Measurements from ENCODE around the gene STAB2.

Gene STAB2

GRCh38 chr12:103687253-103687652 is 100.2 kb downstream of the STAB2 start:
- DNase-seq, result no peak
- Histone ChIP-seq H3K27ac (no peak overlapping the region), H3K36me3 (replicated peaks) (no peaks in the 10 kb centered on the region), H3K27me3 (replicated peaks) (no peaks in the 10 kb centered on the region), H3K4me3 (ENCODE audit: low read depth, low read length) (no peak overlapping the region)
- in situ Hi-C loops (cut with HindIII; ENCODE audit: low pct_ligation_motif_present, low sequenced_read_pairs), result no loop called here
- no peak for TF ChIP-seq CTCF (IDR thresholded peaks at IDR 0.05; ENCODE audit: low read depth, low read length, missing control alignments)

GRCh38 chr12:103688376-103689063 is 101.4 kb downstream of the STAB2 start:
- H3K4me3 ChIP-seq (ENCODE audit: low read depth, low read length), result no peak overlapping the region
- no peaks in the 10 kb centered on the region for H3K27me3 ChIP-seq (replicated peaks)
- in situ Hi-C loops (cut with HindIII; ENCODE audit: low pct_ligation_motif_present, low sequenced_read_pairs), result no loop called here
- no peak for TF ChIP-seq CTCF (IDR thresholded peaks at IDR 0.05; ENCODE audit: low read depth, low read length, missing control alignments)
- DNase-seq, result no peak
- no peak overlapping the region for H3K27ac ChIP-seq
- H3K36me3 ChIP-seq (replicated peaks), result no peaks in the 10 kb centered on the region

- Histone ChIP-seq H3K36me3 (replicated peaks) (no peaks in the 10 kb centered on the region), H3K4me3 (ENCODE audit: low read depth, low read length) (no peak overlapping the region), H3K27me3 (replicated peaks) (no peaks in the 10 kb centered on the region), H3K27ac (no peak overlapping the region)
- DNase-seq, result no peak
- TF ChIP-seq CTCF (IDR thresholded peaks at IDR 0.05; ENCODE audit: low read depth, low read length, missing control alignments), result no peak
- in situ Hi-C loops (cut with HindIII; ENCODE audit: low pct_ligation_motif_present, low sequenced_read_pairs), result no loop called here
Observed at GRCh38 chr12:103690426-103690825, 103.4 kb downstream of the STAB2 start.

GRCh38 chr12:103691063-103691462 is 104.0 kb downstream of the STAB2 start:
- TF ChIP-seq CTCF (IDR thresholded peaks at IDR 0.05; ENCODE audit: low read depth, low read length, missing control alignments), result no peak
- Histone ChIP-seq H3K4me3 (ENCODE audit: low read depth, low read length) (no peak overlapping the region), H3K36me3 (replicated peaks) (no peaks in the 10 kb centered on the region), H3K27ac (no peak overlapping the region), H3K27me3 (replicated peaks) (no peaks in the 10 kb centered on the region)
- in situ Hi-C loops (cut with HindIII; ENCODE audit: low pct_ligation_motif_present, low sequenced_read_pairs), result no loop called here
- DNase-seq, result no peak

- H3K27me3 ChIP-seq (replicated peaks), result no peaks in the 10 kb centered on the region
- H3K4me3 ChIP-seq (ENCODE audit: low read depth, low read length), result no peak overlapping the region
- TF ChIP-seq CTCF (IDR thresholded peaks at IDR 0.05; ENCODE audit: low read depth, low read length, missing control alignments), result no peak
- no peak for DNase-seq
- H3K36me3 ChIP-seq (replicated peaks), result no peaks in the 10 kb centered on the region
- in situ Hi-C loops (cut with HindIII; ENCODE audit: low pct_ligation_motif_present, low sequenced_read_pairs), result no loop called here
- no peak overlapping the region for H3K27ac ChIP-seq
Observed at GRCh38 chr12:103696101-103696500, 109.0 kb downstream of the STAB2 start.
